ENCODE results near the gene SLBP.
A peak's percentile ranks its signal among the peaks of the same experiment; 100 is the strongest.

The SLBP gene

DNA sequence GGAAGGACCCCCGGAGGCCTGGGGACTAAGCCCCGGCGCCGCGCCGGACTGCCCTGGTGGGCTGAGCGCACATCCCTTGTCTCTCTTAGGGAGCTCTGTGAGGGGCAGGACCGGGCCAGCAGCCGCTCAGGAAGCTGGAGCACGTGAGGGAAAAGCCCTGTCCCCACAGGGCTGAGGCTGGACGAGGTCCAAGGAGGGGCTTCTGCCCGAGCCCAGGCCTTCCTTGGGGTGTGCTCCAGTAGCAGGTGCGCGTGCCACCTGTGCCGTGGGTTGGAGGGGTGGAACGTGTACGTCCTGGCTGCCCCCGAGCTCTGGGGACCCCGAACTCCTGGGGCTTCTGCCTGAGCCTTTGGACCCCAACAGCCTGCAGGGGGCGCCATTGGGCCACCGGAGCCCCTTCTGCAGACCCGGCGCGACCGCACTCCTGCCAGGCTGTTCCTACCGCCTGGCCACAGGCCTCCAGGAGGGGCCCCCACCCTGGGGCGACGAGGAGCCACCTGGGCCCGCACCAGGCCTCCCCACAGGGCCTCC is 36.4 kb upstream of the SLBP start:
- DNase-seq, result peak; percentile 79

DNA sequence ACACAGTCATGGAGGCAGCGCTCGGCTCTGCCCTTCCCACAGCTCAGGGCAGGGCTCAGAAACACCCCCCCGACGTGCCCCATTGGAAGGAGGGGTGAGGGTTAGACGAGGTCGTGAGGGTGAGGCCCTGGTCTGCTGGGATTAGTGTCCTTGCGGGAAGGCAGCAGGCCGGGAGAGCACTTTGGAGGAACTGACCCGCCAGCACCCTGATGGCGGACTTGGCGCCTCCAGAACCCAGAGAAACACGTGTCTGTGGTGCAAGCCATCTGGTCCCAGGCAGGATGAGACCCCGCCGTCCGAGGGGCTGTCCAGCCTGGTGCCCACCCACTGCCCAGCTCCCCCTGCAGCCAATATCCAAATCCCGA is 35.5 kb upstream of the SLBP start:
- DNase-seq, result no peak

- DNase-seq, result no peak
Measured at GRCh38 chr4:1746919-1747602, 34.9 kb upstream of the SLBP start.

- DNase-seq, result peak; percentile 74
Measured at GRCh38 chr4:1746265-1746691, 34.2 kb upstream of the SLBP start.

DNA sequence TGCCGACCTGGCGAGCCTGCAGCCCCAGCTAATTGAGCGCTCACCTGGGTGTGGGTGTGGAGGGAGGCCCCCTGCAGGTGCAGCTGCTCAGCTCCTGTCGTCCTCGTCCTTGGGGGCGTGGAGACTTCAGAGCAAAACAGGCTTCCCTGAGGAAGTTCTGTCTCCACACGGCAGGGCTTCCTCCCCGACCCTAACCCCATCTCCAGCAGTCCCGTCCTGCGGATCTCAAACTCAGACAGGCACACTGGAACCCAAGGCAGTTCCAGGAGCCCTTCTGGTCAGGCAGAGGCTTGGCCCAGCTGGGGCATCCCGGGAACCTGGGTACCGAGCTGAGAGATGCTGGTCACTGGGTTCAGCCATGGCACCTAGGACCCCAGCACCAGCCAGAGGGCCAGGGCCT is 33.6 kb upstream of the SLBP start:
- DNase-seq, result no peak

GRCh38 chr4:1745165-1745564 is 33.0 kb upstream of the SLBP start:
- no peak for DNase-seq

DNA sequence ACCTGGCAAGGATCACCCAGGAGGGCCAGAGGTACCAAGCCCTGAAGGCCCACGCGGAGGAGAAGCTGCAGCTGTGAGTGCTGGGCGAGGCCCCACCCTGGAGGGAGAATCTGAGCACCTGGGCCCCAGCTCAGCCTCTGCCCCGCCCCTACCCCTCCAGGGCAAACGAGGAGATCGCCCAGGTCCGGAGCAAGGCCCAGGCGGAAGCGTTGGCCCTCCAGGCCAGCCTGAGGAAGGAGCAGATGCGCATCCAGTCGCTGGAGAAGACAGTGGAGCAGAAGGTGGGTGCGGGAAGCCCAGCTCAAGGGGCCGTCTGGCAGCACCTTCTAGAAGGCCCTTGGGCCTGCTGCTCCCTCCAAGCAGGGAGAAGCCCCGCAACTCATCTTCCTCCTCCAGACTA is 32.4 kb upstream of the SLBP start:
- no peak for DNase-seq

GRCh38 chr4:1743975-1744374 is 31.9 kb upstream of the SLBP start:
- no peak for DNase-seq

- no peak for DNase-seq
Measured at GRCh38 chr4:1743551-1743950, 31.4 kb upstream of the SLBP start.

DNA sequence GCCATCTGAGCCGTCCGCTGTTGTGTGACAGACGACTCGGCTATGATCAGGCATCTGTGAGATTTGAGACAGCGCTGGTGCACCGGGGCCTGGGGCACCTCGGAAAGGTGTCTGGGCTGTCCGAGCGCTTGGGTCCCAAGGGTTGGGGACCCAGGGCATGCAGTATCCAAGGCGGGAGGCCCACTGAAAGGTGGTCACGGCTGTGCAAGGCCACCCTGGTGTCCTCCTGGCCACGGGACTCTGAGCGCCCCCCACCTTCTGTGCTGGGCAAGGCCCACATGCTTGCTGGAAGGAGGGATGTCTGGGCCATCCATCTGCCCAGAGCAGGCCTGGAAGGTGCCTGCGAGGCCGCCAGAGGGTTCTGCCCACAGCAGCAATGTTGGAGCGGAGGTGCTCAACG is 29.1 kb upstream of the SLBP start:
- DNase-seq, result no peak

GRCh38 chr4:1740021-1740545 is 28.0 kb upstream of the SLBP start:
- no peak for DNase-seq

GRCh38 chr4:1739358-1739757 is 27.2 kb upstream of the SLBP start:
- no peak for DNase-seq

GRCh38 chr4:1738410-1738809 is 26.3 kb upstream of the SLBP start:
- no peak for DNase-seq

DNA sequence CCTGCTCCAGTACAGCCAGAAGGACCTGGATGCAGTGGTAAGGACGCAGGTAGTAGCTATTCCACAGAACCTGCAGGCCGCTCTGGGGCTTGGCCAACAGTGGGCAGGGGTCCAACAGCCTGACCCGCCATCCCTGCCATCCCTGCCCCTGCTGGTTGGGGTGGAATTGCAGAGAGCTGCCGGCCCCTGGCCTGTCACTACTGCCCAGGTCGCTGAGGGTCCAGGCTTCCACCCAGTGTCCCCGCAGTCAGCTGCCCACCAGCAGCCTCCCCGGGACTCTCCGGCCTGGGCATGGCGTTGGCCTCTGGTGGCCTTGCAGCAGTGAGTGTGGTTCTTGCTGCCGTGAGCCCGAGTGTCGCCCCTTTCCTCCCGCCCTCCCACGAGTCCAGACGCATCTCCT is 25.5 kb upstream of the SLBP start:
- no peak for DNase-seq

DNA sequence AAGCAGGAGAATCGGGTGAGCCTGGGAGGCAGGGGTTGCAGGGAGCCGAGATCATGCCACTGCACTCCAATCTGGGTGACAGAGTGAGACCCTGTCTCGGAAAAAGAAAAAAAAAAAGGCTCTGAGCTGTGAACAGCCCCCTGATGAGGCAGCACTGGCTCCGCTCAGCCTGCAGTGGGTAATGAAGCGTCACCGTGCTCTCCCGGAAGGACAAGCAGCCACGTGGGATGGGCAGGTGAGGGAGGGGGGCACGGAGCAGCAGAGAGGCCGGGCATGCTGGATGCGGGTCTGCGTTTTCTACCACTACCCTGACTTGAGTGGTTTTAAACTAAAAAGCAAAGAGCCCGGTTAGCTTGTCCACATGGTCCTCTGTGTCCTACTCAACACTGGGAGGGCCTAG is 24.7 kb upstream of the SLBP start:
- DNase-seq, result no peak

GRCh38 chr4:1735215-1735614 is 23.1 kb upstream of the SLBP start:
- no peak for DNase-seq

DNA sequence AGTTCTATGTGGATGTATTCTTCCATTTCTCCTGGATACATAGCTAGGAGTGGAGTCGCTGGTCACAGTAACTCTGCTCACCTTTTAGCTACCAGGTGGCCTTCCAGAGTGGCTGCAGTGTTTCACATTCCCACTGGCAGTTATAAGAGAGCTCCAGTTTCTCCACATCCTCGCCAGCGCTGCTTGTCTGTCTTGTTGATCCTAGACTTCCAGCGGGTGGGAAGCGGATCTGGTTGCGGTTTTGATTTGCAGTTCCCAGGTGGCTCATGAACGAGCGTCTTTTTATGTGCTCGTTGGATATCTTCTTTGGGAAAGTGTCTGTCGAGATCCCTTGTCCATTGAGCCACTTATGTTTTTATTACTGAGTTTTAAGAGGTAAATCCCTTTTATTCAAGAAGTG is 20.8 kb upstream of the SLBP start:
- no peak for DNase-seq

GRCh38 chr4:1731180-1731579 is 19.1 kb upstream of the SLBP start:
- DNase-seq, result no peak

GRCh38 chr4:1730532-1731135 is 18.5 kb upstream of the SLBP start:
- no peak for DNase-seq

- no peak for DNase-seq
Measured at GRCh38 chr4:1728061-1728980, 16.2 kb upstream of the SLBP start.

DNA sequence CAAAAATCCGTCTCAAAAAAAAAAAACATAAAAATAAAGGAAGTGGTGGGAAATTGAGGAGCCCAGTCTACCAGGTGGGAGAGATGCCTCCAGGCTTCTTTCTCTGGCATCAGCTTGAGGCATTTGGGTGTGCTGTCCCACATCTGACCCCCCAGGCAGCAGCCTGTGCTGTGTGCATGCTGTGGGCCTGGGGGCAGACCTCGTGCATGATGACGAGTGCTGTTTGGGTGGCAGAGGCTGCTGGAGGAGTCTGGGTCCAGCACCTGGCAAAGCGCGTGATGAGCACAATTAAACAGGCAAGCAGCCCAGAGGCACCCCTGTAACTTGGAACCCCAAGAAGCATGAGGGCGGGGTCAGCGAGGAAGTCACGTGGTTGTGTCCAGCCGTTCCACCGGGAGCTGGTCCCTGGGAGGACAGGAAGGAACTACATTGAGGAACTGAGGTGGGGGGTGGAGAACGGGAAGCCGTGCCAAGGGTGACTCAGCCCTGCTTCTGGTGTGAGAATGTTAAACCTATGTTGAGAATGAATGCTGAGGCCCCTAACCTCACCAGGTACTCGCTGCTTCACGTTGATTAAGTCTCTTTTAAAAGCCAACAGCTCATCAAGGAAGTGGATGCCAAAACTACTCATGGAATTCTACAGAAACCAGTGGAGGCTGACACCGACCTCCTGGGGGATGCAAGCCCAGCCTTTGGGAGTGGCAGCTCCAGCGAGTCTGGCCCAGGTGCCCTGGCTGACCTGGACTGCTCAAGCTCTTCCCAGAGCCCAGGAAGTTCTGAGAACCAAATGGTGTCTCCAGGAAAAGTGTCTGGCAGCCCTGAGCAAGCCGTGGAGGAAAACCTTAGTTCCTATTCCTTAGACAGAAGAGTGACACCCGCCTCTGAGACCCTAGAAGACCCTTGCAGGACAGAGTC is 15.3 kb upstream of the SLBP start:
- DNase-seq, result no peak

Data from activated CD4-positive, alpha-beta T cell treated with anti-CD3 and anti-CD28 coated beads, Interleukin-2, amount 50 U/mL, for 1 hour (primary cell).